HEK293T (cell line): ENCODE measurements around the gene SLX1A.
"Not testable (repeated sequence)": the region's sequence is repeated elsewhere in the genome, so short reads cannot be mapped to it uniquely, and the experiment has no call there.

Experiments used
- BHLHE40 ChIP-seq: fragments of 450-650 bp; IDR thresholded peaks from 2 replicates; pipeline ENCODE4 v1.6.1; 2016; ENCODE audit warnings: mild to moderate bottlenecking, moderate library complexity, borderline replicate concordance
- ELF4 ChIP-seq: fragments of 450-650 bp; IDR thresholded peaks from 2 replicates; pipeline ENCODE4 v1.6.1; 2017; ENCODE audit warnings: antibody characterized with exemption
- FOXK2 ChIP-seq: fragments of 450-650 bp; IDR thresholded peaks from 2 replicates; pipeline ENCODE4 v1.6.1; 2016; ENCODE audit warnings: mild to moderate bottlenecking
- FOXM1 ChIP-seq: fragments of 450-650 bp; IDR thresholded peaks from 2 replicates; pipeline ENCODE4 v1.6.1; 2017; ENCODE audit warnings: mild to moderate bottlenecking, borderline replicate concordance
- NFRKB ChIP-seq: fragments of 450-650 bp; IDR thresholded peaks from 2 replicates; pipeline ENCODE4 v1.6.1; 2016; ENCODE audit warnings: mild to moderate bottlenecking, moderate library complexity
- PKNOX1 ChIP-seq: fragments of 450-650 bp; IDR thresholded peaks from 2 replicates; pipeline ENCODE4 v1.6.1; 2016
- SP1 ChIP-seq: fragments of 450-650 bp; IDR thresholded peaks from 2 replicates; pipeline ENCODE4 v1.6.1; 2017
- SUZ12 ChIP-seq: fragments of 450-650 bp; IDR thresholded peaks from 2 replicates; pipeline ENCODE4 v1.6.1; 2016; ENCODE audit warnings: mild to moderate bottlenecking
- TARDBP ChIP-seq: fragments of 450-650 bp; IDR thresholded peaks from 2 replicates; pipeline ENCODE4 v1.6.1; 2016
- ZNF384 ChIP-seq: fragments of 450-650 bp; IDR thresholded peaks from 2 replicates; pipeline ENCODE4 v1.6.1; 2016

GRCh38 chr16:30194172-30194925 is 674 bp downstream of the SLX1A start:
- TF ChIP-seq BHLHE40, PKNOX1, NFRKB, ELF4, SUZ12, SP1, TARDBP, FOXM1, ZNF384, FOXK2: not testable (repeated sequence)
